ENCODE data around the gene ACTR3.

DNA sequence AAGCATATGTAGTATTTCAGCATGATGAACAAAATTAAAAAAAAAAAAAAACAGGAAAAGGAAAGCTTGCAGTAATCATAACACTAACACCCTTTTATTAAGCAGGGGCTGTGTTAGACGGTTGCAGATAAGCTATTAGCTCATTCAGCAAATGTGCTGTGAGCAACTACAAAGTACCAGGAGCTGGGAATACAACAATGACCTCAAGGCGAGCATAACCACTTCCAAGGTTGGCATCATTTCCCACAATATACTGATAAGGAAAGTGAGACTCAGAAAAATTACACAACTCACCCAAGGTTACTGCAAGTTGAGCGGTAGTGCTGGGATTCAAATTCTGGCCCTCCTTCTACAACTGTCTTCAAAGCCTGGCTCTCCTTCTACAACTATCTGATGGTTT lies 38.2 kb upstream of the ACTR3 start:
- TF ChIP-seq, protein P1, sequence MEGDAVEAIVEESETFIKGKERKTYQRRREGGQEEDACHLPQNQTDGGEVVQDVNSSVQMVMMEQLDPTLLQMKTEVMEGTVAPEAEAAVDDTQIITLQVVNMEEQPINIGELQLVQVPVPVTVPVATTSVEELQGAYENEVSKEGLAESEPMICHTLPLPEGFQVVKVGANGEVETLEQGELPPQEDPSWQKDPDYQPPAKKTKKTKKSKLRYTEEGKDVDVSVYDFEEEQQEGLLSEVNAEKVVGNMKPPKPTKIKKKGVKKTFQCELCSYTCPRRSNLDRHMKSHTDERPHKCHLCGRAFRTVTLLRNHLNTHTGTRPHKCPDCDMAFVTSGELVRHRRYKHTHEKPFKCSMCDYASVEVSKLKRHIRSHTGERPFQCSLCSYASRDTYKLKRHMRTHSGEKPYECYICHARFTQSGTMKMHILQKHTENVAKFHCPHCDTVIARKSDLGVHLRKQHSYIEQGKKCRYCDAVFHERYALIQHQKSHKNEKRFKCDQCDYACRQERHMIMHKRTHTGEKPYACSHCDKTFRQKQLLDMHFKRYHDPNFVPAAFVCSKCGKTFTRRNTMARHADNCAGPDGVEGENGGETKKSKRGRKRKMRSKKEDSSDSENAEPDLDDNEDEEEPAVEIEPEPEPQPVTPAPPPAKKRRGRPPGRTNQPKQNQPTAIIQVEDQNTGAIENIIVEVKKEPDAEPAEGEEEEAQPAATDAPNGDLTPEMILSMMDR (IDR thresholded peaks at IDR 0.05): no peak
- TF ChIP-seq POLR2A (IDR thresholded peaks at IDR 0.05) (no peak), EP300 (IDR thresholded peaks at IDR 0.05) (no peak)
